KBM-7 (cell line): ENCODE data around the gene SAMD14.
A peak's percentile ranks its signal among the peaks of the same experiment; 100 is the strongest.

Source experiments
- DNase-seq: peaks from one replicate; pipeline ENCODE4 v3.0.0-alpha.2; 2015
- in situ Hi-C: fragments of 300-500 bp; cut with MboI; formaldehyde crosslinking; loops from 2 replicates; pipeline ENCODE4 v1.14.3; 2020; ENCODE audit warnings: low sequenced_read_pairs, low pct_unique_long_range_greater_than_20kb, mixed read lengths

SAMD14 gene

GRCh38 chr17:50103941-50104340 lies 26.0 kb downstream of the SAMD14 start:
- in situ Hi-C loops, result no loop called here
- DNase-seq, result no peak

- in situ Hi-C loops, result no loop called here
Observed at GRCh38 chr17:50103252-50103651, 26.7 kb downstream of the SAMD14 start.

DNA sequence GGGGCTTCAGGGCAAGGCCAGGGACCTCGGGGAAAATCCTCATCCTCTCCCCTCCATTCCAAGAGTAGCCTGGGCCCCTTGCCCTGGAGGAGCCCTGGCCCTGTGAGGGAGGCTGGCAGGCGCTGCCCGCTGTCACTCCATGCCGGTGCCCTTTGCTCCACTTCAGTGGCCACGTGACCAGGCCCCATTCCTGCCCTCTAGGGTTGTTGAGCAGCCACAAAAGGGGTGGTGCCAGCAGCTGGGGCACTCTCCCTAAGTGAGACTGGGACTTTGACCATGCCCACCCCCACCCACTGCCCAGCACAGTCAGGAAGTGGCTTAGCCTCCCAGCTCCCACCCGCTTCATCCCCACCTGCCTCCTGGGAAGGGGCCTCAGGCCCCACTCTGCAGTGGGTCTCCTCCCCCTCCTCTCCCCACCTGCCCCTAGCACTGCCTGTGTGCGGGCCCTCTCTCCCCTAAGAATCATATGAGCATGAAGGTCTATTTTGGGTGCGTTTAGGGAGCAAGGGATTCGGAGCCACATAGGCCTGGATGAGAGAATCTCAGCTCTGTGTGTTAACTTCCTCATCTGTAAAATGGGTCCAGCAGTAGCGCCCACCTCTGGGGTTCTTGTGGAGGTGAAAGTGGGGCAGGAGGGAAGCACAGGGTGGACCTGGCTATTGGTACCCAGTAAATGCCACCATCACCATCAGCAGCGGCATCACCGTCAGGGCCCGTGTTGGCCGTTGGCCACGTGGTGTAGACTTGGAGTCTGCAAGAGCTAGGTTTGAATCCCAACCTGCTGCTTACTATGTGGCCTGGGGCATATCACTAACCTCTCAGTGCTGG lies 27.6 kb downstream of the SAMD14 start:
- in situ Hi-C loops, result no loop called here
- no peak for DNase-seq

More at GRCh38 chr17:50103252-50103651, 26.7 kb downstream of the SAMD14 start:
- no peak for DNase-seq

DNA sequence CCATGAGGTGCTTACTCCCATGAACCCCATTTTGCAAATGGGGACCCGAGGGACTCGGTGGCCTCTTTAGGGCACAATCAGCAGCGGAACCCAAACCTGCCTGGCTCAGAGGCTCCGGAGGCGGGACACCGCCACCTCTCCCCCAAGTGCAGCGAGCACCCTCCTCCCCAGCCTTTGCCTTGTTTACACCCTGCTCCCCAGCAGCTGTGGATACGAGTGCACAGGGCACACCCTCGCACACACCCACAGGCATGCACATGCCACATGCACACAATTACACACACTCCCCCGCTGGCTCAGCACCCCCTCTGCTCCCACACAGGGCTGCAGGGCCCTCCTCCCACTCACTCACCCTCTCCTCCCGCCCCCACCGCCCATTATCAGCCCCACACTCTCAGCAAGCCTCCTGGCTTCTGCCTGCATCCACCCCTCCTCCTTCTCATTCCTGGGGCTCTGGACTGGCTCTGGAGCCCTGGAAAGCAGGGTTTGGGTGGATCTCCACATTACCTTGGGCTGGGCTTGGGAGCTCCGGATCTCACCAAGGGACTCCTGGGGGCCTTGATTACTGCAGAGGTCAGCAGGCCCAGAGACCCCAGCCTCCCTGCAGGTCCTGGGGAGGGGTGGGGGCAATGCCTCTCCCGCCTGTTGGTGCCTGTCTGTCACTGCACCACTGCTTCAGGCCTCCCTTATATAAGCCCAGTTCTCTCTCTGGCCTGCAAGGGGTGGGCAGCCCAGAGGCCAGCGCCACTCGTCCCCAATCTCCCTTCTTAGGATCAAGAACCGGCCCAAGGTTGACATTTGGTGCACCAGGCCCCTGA lies 28.4 kb downstream of the SAMD14 start:
- no peak for DNase-seq

DNA sequence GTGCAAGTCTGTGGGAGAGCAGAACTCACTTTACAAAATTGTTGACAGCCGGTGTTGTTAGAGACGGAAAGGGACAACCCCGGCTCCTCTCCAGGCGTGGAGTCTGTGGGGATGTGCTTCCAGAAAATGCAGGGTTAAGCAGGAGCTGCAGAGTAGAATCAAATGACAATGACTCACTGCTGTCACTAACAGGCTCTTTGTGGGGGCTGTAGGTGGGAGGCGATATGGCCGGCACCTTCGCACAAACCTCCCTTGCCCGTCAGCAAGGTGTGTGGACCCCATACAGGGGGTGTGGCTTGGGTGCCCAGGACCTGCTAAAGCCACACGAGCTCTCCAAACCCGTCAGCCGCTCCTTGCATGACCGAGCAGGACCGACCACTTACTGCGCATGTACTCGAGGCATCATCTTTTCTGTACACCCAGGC lies 29.0 kb downstream of the SAMD14 start:
- in situ Hi-C loops, result no loop called here
- DNase-seq, result no peak

More for the DNA sequence above, 28.4 kb downstream of the SAMD14 start:
- in situ Hi-C loops, result no loop called here

GRCh38 chr17:50100480-50100883 lies 29.5 kb downstream of the SAMD14 start:
- in situ Hi-C loops, result no loop called here
- DNase-seq, result no peak

DNA sequence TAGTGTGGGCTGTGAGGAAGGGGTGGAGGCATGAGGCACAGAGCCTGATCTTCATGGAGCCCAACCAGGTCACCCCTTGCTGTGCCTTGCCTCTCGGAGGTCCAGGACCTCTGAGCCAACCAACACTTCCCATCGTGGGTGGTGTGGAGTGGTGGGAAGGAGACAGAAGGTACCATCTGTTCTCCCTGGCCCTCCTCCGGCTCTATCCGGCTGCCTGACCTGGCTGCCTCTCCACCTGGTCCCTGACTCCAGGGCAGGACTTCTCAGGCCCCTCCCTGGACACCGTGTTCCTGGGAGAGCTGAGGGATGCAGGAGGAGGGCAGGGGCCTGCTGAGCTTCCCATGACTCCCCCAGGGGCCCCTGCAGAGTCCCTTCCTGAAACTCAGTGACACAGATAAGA lies 31.0 kb downstream of the SAMD14 start:
- in situ Hi-C loops, result no loop called here

GRCh38 chr17:50098583-50098982 lies 31.4 kb downstream of the SAMD14 start:
- in situ Hi-C loops, result no loop called here
- no peak for DNase-seq

More for the DNA sequence above, 31.0 kb downstream of the SAMD14 start:
- DNase-seq, result no peak

- DNase-seq, result no peak
- in situ Hi-C loops, result no loop called here
Observed at GRCh38 chr17:50097926-50098325, 32.0 kb downstream of the SAMD14 start.

DNA sequence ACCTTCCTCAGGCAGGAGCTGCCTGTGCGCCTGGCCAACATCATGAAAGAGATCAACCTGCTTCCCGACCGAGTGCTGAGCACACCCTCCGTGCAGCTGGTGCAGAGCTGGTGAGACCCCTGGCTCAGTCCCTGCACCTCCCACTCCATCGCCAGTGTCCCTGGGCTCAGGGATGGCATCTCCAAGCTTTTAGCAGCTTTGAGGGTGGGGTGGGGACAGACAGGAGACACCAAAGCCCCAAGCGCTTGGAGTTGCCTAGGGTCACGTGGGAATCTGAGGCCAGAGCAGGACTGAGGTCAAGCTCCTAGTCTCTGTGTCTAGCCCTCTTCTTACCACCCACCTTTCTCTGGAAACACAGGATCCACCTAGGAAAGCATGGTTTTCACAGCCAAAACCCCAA lies 32.5 kb downstream of the SAMD14 start:
- in situ Hi-C loops, result no loop called here
- DNase-seq, result no peak

DNA sequence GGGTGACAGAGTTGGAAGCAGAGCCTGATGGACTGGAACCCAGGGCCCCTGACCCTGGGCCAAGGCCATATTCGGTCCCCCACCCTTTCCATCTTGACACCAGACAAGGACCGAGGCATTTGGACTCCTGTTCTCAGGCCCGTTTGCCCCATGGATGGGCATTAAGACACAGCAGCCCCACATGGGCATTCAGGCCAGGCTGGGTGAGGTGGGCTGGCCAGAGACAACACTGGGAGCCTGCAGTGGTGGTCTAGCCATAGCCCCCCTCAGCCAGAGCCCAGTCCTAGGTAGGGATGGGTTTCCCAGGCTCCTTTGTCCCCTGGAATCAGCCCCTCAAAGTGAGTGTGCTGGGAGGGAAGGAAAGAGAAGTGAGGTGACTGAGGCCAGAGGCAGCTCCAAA lies 33.2 kb downstream of the SAMD14 start:
- DNase-seq, result no peak
- in situ Hi-C loops, result no loop called here

DNA sequence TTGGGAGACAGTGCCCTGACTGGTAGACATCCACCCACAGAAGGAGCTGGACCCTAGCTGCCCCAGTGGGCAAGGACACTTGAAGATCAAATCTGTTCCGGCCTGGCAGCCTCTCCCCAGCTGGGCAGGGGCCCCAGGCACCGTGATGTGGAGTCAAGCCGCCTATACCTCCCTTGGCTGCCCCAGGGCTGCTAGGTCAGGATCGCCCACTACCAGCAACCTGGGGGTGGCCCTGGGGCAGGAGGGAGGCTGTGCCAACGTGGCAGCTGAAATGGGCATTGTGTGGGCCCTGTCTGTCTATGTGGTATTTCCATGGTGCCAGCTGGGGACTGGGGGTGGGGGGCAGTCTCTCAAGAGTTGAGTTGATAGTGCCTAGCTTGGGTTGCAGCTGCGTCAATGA lies 33.9 kb downstream of the SAMD14 start:
- DNase-seq, result no peak
- in situ Hi-C loops, result no loop called here

DNA sequence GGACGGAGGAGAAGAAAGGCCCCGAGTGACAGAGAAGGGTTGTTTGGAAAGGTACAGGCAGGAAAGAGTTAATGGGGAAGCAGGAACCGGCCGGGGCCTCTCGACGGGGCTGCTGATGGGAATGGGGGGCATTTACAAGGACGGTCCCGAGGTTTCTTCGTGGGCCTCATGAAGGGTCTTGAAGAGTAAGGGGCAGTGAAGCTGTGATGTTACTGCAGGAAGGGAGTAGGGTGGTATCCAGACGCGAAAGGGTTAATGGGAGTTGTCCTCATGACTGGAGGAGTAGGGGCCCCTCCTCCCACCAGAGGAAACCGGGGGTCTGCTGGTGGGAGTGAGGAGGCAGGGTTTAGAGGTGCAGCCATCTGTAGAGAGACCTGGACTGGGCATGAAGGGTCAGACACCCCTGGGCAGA lies 34.3 kb downstream of the SAMD14 start:
- DNase-seq, result no peak
- in situ Hi-C loops, result no loop called here

DNA sequence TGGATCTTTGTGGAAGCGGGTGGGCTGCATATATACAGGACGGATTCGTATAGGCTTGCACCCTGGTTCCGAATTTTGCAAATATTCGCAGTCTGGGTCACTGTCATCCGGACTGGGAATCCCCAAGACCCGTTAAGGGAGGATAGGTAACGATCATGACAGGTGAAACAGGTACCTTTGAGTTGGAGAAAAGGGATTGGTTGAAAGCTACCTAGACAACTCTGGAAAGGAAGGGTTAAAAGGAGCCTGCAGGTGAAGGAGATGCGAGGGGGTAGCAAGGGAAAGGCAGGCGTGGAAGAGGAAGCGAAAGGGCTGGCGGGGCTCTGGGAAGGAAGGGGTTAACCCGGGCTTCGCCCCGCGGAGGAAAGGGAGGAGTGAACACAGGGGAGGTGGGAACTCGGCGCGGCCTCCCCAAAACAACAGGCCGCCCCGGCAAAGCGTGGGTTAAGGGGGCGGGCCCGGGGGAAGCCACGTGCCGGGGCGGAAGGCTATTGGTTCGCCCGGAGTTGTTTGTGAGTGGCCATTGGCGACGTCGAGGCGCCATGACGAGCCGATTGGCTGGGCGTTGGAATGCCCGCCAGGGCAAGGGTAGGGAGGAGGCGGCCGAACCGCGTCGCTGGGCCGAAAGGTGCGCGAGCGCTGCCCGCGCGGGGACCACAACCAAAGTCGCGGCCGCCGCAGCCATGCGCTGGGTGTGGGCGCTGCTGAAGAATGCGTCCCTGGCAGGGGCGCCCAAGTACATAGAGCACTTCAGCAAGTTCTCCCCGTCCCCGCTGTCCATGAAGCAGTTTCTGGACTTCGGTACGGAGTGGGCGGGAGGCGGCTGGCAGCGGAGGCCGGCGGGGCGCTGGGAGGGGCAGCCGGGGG lies 35.0 kb downstream of the SAMD14 start, which contains the start of gene PDK2:
TSS of gene PDK2 (plus strand) at position 599 of the 867 bp plus-strand sequence. CDS start at position 684, 85 bp downstream.
- peak; percentile 98 for DNase-seq
- in situ Hi-C loops, result no loop called here

DNA sequence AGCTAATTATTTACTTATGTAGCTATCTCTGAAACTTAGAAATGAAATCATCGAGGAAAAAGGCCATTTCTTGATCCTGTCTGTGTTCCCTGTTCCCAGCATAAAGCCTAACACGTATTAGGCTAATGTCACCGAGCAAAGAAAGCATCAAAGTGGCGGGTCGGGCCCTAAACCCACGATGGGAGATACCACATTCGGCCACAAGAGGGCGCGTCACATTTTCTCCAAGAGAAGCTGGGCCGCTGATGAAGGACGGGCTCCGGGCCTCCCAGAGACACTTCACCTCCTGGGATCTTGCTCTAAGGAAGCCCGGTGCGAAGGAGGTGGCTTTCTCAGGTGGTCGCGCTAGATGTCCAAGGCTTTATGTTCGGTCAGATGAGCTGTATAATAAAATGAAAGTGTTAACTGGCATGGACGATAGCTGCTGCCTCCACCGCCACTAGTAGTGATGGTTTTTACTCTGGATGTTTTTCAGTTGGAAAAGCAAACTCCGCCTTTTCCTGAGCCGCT lies 35.7 kb downstream of the SAMD14 start:
- DNase-seq, result peak; percentile 93
- in situ Hi-C loops, result no loop called here

GRCh38 chr17:50093807-50094206 lies 36.2 kb downstream of the SAMD14 start:
- DNase-seq, result no peak
- in situ Hi-C loops, result no loop called here

GRCh38 chr17:50093246-50093645 lies 36.7 kb downstream of the SAMD14 start:
- DNase-seq, result no peak
- in situ Hi-C loops, result no loop called here

DNA sequence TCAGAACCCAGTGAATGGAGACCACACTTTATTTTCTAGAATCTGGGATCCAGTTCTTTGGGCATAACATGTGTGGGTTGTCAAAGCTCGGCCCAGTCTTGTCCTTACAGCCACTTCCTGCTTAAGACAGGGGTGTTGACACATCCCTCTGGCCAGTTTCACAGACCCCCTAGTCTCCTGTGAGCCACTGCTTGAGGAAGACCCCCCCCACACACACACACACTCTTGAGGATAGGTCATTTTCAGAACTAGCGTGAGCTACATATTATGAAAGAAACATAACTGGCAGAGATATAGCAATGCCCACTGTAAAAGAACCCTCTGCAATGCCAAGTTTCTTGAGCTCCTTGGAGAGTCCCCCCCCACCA lies 38.1 kb downstream of the SAMD14 start:
- no peak for DNase-seq
- in situ Hi-C loops, result no loop called here
